Stimulated activated CD8-positive, alpha-beta memory T cell treated with anti-CD3 and anti-CD28 coated beads, Interleukin-12 subunit alpha, Interleukin-12 subunit beta, amount 100 ng/mL, for 24 hours (primary cell): Measurements from ENCODE around the gene TRIM7.
"Not testable (repeated sequence)": the region's sequence is repeated elsewhere in the genome, so short reads cannot be mapped to it uniquely, and the experiment has no call there.

Experiments used
- DNase-seq: peaks from one replicate; pipeline ENCODE4 v3.0.0-alpha.2; 2020; ENCODE audit errors: extremely low read depth

The TRIM7 gene

DNA sequence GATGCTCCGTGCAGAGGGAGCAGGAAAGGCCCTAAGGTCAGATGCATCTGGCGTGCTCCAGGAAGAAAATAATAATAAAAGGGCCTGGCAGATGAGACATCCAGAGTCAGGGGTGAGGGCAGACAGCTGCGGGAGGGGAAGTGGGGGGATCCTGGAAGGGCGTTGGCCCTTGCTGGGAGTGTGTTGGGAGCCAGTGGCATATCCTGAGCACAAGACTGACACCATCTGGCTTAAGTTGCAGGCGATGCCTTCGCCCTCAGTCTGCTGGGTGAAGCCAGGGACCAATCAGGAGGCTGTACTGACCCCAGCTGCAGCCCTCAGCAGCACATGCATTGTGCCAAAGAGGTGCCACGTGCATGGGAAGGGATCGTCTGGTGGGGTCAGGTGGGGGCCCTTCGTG, 53.9 kb downstream of the TRIM7 start:
- no peak for DNase-seq

GRCh38 chr5:181149806-181150733, 54.9 kb downstream of the TRIM7 start:
- no peak for DNase-seq

- no peak for DNase-seq
Observed at GRCh38 chr5:181149355-181149754, 55.6 kb downstream of the TRIM7 start.

DNA sequence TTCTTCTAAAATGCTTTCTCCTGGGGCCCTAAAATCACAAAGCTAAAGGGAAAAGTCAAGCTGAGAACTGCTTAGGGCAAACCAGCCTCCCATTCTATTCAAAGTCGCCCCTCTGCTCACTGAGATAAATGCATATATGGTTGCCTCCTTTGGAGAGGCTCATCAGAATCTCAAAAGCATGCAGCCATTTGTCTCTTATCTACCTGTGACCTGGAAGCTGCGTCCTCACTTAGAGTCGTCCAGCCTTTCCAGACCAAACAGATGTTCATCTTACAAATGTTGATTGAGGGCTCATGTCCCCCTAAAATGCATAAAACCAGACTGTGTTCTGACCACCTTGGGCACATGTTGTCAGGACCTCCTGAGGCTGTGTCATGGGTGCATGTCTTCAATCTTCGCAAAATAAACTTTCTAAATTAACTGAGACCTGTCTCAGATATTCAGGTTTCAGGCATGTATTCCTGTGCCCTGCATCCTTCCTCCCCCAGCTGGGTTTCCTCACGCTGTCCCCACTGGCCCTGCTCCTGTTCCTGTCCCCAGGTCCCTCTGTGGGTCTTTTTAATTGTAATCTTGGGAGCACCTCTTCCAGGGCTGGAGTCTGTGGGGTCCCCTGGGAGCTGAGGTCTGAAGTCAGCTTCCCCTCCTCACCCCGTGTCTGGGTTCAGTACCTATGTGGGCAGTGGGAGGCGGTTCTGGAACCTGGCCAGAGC, 57.9 kb downstream of the TRIM7 start, which contains the start of gene OR2V2:
TSS of gene OR2V2 (plus strand) at position 660 of the 710 bp plus-strand sequence. CDS start 7,357 bp downstream, outside the sequence.
- DNase-seq = not testable (repeated sequence)

GRCh38 chr5:181145133-181145532, 59.9 kb downstream of the TRIM7 start:
- no peak for DNase-seq
